ENCODE data around the gene NAA80. TPM values are rescaled to one million over a fixed set of nuclear protein-coding genes. Genes with fewer than 3 reads are reported as not detected.

The NAA80 gene
- polyA plus RNA-seq, 3 donors: 7.2 to 12.8 (median 10.0) TPM

DNA sequence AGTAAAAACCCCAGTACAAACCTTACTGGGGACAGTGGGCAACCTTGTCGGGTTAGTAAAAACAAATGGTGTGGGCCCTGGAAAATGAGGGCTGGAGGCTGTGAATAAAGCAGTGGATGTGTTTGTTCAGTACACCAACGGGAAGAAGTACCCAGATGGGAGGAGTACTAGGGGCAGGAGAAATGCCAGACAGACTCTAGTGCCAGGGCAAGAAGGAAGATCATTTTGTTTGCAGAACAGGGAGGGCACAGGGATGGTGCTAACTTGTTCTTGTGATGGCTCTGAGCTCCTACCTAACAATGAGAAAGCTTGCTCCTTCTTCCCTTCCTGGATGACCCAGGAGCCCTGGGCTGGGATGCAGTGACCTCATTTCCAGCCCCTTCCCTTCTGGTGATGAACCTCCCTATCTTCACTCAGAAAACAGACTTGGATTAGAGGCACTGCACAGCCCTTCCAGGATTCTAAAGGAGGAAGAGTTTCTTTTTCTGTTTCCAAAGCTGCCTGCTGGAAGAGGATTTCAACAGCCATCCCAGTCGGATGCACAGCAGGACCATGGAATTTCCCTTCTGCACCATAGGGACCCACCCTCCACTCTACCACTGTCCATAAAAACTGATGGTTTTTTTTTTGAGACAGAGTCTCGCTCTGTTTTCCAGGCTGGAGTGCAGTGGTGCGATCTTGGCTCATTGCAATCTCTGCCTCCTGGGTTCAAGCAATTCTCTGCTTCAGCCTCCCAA is 35.3 kb upstream of the NAA80 start:
- no peak for DNase-seq (ENCODE audit: extremely low read depth in 1 of 11, low read depth in 9 of 11, low spot score in 4 of 11)

DNA sequence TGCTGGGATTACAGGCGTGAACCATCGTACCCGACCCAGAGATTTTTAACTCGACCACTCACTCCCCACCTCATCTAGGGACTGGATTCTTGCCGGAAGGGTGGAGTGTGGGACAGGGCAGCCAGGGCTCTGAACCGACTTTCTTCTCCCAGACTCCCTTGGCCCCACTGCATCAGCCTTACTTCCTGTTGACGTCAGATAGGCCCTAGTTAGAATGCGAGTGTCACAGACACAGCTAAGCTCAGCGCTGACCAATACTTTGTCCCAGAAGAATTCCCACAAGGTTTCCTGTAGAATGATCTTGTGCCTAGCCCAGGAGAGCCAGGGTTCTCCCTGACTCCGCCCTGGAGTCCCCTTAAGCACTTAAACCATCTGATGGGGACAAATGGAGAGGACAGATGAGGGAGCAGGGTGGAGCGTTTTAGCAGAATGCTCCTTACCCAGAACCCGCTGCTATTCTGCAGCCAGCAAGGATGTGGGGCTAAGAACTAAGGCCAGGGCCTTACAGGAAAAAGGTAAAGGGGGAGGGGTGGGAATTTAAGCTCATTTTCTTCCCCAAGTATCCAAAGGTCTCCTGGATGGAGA is 34.6 kb upstream of the NAA80 start:
- no peak for DNase-seq (ENCODE audit: extremely low read depth in 1 of 11, low read depth in 9 of 11, low spot score in 4 of 11)

DNA sequence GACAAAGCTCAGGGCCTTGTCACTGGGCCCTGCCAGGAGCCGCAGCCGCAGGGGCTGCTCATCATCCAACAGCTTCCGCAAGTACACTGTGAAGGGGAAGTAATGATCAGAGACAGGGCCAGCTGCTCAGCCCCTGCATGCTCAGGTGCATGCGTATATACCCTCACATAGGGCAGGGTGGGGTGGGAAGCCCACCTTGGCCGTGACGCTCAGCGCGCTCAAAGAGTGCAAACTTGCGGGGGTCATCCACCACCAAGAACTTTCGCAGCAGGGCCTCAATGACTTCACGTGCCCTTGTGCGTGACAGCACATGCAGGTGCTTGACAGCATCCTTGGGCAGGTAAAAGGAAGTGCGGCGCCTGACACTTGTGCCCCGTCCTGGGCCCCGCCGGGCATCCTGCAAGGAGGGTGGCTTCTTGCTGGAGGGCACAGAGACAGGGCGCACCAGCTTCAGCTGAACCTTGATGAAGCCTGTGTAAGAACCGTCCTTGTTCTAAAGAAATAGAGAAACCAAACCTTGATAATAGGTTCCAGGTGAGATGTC is 32.2 kb upstream of the NAA80 start:
- no peak for DNase-seq (ENCODE audit: extremely low read depth in 1 of 11, low read depth in 9 of 11, low spot score in 4 of 11)

DNA sequence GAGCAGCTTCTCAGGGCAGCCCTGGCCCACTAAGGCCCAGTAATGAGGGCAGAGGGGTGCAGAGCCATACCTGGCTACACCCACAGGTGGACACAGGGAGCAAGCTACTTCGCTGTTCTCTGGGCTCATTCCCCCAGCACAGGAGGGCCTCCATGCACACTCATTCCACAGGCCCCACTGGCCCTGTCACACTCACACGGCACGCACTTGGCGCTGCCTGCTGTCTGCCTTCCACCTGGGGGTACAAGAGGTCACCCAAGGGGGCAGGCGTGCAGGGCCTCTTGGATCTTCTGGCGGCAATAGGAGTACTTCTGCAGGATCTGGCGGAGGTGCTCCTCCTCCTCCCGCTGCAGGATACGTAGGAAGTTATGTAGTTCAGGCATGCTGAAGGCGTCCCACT is 31.1 kb upstream of the NAA80 start:
- DNase-seq (ENCODE audit: extremely low read depth in 1 of 11, low read depth in 9 of 11, low spot score in 4 of 11): no peak

DNA sequence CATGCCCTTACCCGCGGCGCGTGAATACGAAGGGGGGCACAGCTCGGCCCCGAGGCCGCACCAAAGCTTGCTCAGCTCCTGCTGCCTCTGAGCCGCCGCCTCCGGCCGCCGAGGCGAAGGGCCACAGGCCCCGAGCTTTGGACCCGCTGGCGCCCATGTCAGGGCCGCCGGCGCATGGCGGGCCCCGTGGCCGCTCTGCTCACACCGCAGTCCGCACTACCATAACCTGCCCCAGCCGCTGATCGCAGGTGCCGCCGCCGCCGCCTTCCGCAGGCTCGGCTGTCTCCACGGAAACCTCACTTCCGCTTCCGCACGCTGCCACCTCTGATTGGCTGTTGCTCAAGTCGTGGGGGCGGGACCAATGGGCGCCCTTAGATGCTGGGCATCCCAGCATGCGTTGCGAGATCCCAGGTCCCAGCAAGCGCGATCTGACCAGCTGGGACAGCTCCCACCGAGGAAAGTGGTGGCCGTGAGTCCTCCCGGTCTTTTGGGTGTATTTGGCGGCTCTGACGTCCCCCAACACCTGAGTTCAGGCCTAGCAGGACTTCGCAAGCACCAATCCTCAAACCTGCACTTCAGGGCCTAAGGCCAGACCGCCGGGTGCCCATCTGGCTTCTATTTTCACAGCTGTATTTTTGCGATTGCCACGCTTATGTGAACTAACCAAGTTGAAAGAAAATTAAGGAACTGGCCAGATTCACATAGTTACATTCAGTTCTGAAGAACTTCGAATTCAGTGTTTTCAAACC is 28.9 kb upstream of the NAA80 start, which contains the start of gene TUSC2:
Gene TUSC2, minus strand, starts transcription at position 281 of the 749 bp plus-strand sequence. Its CDS starts 124 bp downstream, at position 157.
- DNase-seq (ENCODE audit: extremely low read depth in 1 of 11, low read depth in 9 of 11, low spot score in 4 of 11): peak; percentile 89 to 98 (median 96)

DNA sequence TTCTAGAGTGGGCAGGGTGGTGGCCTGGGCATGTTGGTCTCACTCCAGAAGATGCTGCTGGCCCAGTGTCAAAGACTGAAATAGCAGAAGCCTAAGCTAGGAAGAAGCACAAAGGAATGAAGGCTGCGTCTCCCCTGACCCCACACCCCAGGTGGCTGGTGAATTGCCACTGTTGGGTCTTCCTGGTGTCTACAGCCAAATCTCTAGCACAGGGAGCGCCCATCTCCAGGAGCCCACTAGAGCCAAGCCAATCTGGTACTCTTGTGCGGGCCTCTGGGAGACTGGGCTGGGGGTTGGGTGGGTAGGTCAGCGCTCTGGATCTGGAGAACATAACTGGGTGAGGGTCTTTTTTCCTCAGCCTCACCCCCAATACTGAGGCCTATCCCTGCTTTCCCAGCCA is 27.9 kb upstream of the NAA80 start:
- no peak for DNase-seq (ENCODE audit: extremely low read depth in 1 of 11, low read depth in 9 of 11, low spot score in 4 of 11)

DNA sequence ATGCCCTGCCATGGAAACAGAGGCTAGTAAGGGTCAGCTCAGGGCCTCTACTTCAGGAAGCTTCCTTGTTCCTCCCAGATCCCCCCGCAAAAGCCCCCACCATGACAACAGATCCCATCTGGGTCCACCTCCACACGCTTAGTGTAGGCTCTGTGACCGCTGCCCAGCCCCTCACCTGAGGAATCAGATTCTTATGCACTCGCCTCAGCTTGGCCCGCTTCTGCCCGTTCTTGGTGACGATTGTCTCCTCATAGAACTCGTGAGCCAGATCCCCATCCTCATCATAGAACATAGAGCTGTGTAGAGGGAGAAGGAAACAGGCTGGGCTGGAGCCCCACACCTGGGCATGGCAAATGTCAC is 27.0 kb upstream of the NAA80 start:
- DNase-seq (ENCODE audit: extremely low read depth in 1 of 11, low read depth in 9 of 11, low spot score in 4 of 11): no peak

DNA sequence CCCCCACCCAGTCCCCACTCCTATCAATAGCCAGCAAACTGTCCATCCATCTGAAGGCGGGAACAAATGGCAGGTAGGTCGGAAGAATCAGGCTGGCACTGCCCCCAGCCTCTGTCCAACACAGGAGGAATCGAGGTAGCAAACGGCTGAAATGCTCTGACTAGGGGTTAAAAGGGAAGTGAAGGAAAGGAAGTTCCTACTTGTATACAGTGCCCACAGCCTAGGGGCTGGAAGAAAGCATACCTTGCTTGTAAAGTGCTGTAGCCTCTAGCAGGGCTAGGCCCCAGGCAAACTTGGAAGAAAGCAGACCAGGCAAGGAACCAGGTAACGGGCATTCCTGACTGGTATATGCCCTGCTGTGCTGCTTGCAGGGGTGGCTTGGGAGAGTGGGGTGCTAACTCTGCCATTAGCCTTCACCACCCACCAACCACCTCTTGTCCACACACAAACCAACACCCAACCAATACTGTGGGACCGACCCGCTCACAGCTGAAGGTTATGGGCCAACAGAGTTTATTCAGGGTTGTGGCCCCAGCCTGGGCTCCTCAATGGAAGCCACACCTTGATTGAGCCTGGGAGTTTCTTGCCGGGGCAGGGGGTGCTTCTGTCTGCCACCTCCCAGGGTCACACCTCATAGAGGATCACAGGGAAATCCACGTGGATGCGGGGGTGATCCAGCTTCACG is 26.4 kb upstream of the NAA80 start:
- DNase-seq (ENCODE audit: extremely low read depth in 1 of 11, low read depth in 9 of 11, low spot score in 4 of 11): no peak

DNA sequence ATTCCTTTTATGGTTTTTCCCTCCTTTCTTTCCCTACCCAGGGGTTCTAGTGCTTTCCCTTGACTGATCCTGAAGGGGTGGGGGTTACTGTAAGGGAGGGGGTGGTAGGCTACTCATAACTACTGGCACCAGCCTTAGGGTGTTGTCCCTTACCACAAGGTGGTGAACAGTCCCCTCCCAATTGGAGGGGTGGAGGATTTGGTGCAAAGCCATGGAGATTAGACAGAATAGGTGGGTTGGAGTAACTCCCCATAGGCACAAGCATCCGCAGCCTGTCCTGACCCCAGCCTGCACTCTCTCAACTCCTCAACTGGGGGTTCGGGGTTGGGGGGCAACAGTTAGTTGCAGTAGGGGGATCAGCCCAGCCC is 25.9 kb upstream of the NAA80 start:
- no peak for DNase-seq (ENCODE audit: extremely low read depth in 1 of 11, low read depth in 9 of 11, low spot score in 4 of 11)

DNA sequence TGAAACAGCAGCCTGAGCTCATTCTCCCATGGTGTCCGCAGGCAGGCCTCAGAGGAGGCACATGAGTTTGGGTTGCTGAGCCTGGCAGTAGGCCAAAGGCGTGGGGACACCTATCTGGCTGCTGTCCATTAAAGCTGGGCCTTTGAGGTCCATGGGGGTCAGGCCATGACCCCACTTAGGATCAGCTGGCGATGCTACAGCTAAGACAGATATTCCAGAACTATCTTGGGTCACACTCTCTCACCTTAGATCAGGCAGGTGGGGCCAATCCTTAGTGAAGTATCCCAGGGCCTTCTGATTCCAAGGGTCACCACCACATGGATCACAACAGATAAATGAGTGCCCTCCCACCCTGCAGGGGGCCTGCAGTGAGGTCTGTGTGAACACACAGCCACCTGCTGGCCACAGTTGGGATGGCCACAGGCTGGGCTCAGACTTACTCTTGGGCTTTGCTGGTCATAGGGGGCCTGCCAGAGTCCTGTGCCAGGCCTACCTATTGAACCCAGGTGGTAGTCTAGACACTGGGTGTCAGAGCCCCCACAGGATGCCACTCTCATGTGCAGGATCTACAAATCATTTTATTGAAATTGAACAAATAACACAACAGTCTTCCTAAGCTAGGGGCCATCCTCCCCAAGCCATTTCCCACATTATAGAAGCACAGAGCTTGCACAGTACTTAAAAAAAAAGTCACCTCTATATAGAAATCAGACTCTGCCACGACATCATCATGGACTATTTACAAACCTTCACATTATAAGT is 25.3 kb upstream of the NAA80 start:
- DNase-seq (ENCODE audit: extremely low read depth in 1 of 11, low read depth in 9 of 11, low spot score in 4 of 11): no peak

DNA sequence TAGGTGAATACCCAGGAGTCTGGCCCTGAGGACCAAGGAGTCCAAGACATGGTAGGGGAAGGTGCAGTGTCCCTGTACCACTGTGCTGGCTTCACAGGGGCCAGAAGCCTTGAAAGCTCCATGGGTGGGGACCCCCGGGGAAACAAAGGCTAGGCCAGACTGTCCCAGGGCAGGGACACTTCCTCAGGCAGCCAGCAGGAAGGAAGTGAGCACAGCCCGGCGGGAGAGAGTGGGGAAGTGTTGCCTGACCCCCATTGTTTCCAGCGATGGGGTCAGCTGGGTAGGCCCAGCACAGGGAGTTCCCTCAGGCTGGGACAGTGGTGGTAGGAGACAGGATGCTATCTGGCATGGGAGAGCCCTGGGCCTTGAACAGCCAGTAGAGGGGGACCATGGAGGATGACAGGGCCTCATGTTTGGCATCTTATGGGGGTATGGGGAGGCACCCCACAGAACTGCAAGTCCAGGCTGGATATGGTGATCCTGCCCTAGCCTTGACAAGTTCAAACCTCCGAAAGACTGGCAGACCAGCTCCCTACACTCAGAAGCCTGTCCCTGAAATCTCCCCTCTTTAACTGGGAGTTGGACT is 24.5 kb upstream of the NAA80 start:
- DNase-seq (ENCODE audit: extremely low read depth in 1 of 11, low read depth in 9 of 11, low spot score in 4 of 11): no peak

DNA sequence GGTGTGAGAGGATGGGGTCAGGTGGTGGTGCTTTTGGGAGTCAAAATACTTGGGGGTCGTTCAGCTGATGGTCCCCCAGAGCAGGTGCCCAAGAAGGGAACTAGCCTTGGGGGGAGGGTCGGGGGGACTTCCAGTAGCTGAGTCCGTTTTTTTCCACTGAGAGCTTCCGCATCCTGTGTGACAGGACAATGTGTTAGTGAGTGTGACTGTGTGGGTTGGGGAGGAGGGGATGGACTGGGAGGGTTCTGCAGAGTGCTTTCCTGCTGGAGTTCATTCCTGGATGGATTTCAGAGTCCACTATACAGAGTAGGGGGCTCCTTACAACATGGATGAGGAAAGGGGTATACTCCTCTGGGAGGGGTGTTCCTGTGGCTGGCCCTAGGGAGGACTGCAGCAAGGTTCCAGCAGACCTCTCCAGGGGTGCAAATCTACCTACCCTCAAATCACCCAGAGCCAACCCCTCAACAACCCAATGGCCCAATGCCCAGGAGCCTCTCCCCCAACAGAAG is 23.9 kb upstream of the NAA80 start:
- no peak for DNase-seq (ENCODE audit: extremely low read depth in 1 of 11, low read depth in 9 of 11, low spot score in 4 of 11)

DNA sequence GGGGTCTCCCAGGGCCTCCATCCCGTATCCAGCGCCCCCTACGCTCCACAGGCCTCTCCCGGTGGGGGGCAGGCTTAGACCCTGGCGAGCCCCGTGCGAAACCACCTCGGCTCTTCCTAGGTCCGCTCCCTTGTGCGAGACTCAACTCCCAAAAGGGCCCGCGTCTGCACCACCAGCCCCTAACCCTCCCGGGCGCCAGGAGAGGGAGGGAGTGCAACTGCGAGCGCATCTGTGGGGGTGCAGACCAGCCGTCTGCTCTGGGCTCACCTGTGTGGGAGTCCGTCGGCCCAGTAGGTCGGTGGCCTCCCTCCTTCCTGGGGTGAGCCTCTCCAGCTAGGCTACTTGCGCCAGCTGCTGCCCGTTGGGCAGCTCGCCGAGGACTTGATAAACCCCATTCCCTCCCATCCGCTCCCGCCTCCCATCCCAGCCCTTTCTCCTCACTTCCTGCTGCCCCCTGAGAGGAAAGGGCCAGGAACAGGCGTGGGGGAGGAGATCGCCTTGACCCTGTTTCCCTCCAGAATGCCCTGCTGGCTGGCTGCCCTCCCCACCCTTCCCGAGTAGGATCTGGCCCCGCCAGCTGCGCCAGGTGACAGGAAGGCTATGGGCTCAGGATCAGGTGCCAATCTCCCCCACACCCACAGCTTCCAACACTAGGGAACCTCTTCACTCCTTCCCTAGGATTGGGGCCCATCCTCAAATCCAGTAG is 23.3 kb upstream of the NAA80 start, which contains the start of gene HYAL2:
Gene HYAL2, minus strand, starts transcription at position 360 of the 706 bp plus-strand sequence. CDS start 2,256 bp downstream, outside the sequence.
- no peak for DNase-seq (ENCODE audit: extremely low read depth in 1 of 11, low read depth in 9 of 11, low spot score in 4 of 11)

DNA sequence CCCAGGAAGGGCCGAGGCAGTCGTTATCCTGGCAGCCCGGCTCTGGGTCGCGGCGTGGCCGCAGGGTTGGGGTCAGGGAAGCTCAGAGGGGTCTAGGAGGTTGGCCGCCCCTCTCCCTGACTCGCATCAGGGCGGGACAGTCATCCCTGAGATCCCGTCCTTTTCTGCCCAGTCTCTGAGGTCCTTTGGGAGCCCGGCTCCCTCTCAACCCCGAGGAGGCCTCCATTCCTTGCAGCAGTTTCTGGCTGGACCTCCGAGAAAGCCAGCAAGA is 22.8 kb upstream of the NAA80 start:
- DNase-seq (ENCODE audit: extremely low read depth in 1 of 11, low read depth in 9 of 11, low spot score in 4 of 11): no peak

DNA sequence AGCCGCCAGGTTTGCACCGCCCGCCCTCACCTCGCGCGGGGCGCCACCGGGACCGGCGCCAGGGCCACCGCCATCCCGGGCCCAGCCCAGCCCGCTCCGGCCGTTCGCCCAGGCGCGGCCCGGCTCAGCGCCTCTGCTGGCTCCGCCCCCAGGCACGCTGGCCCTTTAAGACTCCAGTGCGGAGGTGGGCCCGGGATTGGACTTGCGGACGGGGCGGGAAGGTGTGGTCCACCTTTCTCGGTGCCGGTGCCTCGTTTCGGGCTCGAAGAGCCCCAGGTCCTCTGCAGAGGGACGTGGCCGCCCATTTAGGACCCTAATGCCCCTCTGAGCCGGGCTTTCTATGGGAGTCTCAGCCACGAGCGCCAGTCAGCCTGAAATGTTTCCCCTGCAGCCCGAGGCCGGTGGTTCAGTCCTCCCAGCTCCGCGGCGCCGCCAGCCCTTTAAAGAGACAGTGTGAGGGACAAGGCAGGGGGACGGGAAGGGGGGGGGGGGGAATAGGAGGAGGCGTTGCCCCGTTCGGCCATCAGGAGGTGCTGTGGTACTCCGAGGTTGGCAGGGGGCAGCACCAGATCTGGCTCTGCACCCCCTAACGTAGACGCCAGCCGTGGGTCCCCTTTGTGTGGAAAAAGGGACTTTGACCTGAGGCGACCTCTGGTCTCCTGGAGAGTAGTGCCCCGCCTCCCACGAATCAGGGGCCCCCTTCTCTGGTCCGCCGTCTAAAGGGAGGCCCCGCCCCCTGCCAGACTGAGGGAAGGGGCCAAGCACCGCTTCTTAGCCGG is 22.3 kb upstream of the NAA80 start:
- peak; percentile 74 to 88 (median 85) for DNase-seq (ENCODE audit: extremely low read depth in 1 of 11, low read depth in 9 of 11, low spot score in 4 of 11)

DNA sequence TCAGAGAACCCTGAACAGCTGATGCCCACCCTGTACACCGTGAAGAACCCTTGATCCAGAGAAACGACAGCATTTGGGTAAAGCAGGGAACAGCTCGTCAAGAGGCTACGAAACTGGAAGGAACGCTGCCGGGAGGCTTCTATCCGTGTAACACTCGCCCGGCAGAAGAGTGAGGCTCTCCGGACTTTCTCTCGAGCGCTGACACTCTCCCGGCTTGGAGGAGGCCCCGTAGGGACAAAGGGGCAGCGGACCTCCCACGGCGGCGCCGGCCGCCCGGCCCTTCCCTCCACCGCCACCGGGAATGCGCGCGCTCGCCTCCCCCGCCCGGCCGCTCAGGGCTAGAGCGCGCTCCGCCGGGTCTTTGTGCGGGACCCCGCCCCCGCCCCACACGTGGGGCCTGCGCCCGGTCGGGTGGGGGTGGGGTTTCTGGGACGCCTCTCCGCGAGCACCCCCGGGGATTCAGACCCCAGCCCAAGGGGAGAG is 21.7 kb upstream of the NAA80 start:
- DNase-seq (ENCODE audit: extremely low read depth in 1 of 11, low read depth in 9 of 11, low spot score in 4 of 11): peak in 6 of 11 donors; percentile 71 to 85 (median 80)

Measured in renal cortex interstitium (tissue), 11 donors.